Prostate gland (tissue), 2 donors: ENCODE results near the gene RNF128. TPM values are rescaled to one million over a fixed set of nuclear protein-coding genes. Genes with fewer than 3 reads are reported as not detected.

ENCODE experiments used
- DNase-seq: peaks from one replicate; pipeline ENCODE4 v3.0.0-alpha.2; 2019; ENCODE audit warnings: low spot score
- H3K27ac ChIP-seq, 2 donors: fragments of 200-600 bp; sonication (generic); 2 replicates each; pipeline ENCODE4 v1.5.1; 2017 to 2019
- H3K27me3 ChIP-seq: fragments of 200-600 bp; sonication (generic); replicated peaks from 2 replicates; pipeline ENCODE4 v1.5.1; 2019; ENCODE audit not compliant: insufficient read depth
- H3K36me3 ChIP-seq, 2 donors: fragments of 200-600 bp; sonication (generic); 1 replicate in 1 of 2; 2 replicates in 1 of 2; pipeline versions ENCODE4 v1.5.1 to v1.8.1; 2017 to 2019
- H3K4me1 ChIP-seq: fragments of 200-600 bp; sonication (generic); replicated peaks from 2 replicates; pipeline ENCODE4 v1.5.1; 2019
- H3K4me3 ChIP-seq, 2 donors: fragments of 200-600 bp; sonication (generic); 2 replicates each; pipeline ENCODE4 v1.5.1; 2017 to 2019
- H3K9me3 ChIP-seq: fragments of 200-600 bp; sonication (generic); 2 replicates; pipeline ENCODE4 v1.5.1; 2017
- CTCF ChIP-seq, 4 experiments: fragments of 200-600 bp in 2 of 4; fragments of 450-650 bp in 2 of 4; sonication (generic) in 2 of 4; IDR thresholded peaks; 1 replicate in 3 of 4; 2 replicates in 1 of 4; pipeline ENCODE4 v1.5.1; 2016 to 2019; ENCODE audit warnings: antibody characterized with exemption in 4 of 4, mild to moderate bottlenecking in 2 of 4, moderate library complexity in 2 of 4
- POLR2A ChIP-seq: fragments of 450-650 bp; IDR thresholded peaks from one replicate; pipeline ENCODE4 v1.6.1; 2016; ENCODE audit warnings: antibody characterized with exemption, mild to moderate bottlenecking
- POLR2AphosphoS5 ChIP-seq: sonication (generic); formaldehyde crosslinking; IDR thresholded peaks from one replicate; pipeline ENCODE4 v1.6.1; 2017; ENCODE audit warnings: antibody characterized with exemption
- WGBS: methylation state at CpG from one replicate; pipeline ENCODE4 v1.1.5; 2018; 5-methylcytosine and 5-hydroxymethylcytosine counted together
- intact Hi-C: fragments of 100-400 bp; cut with DNase I; formaldehyde crosslinking; loops from one replicate; pipeline ENCODE4 v1.14.2; 2022
- total RNA-seq, 2 donors: library from RNA; depleted of rRNA; stranded (reverse); fragments of >200 nt; gene quantifications; one replicate each; pipeline ENCODE4 v1.1.0, GENCODE V29; 2016

The RNF128 gene
- total RNA-seq, 2 donors from 2014 or later, result 1.9 to 10.5 TPM

GRCh38 chrX:106783716-106784115 is 57.2 kb downstream of the RNF128 start:
- H3K9me3 ChIP-seq, result no peaks in the 10 kb centered on the region
- H3K4me3 ChIP-seq, result no peak overlapping the region
- H3K27me3 ChIP-seq, result no peaks in the 10 kb centered on the region
- no peaks in the 10 kb centered on the region for H3K36me3 ChIP-seq
- no peak overlapping the region for H3K27ac ChIP-seq
- no peak for TF ChIP-seq CTCF (IDR thresholded peaks at IDR 0.05)
- TF ChIP-seq POLR2A, result no peak
- TF ChIP-seq POLR2AphosphoS5, result no peak
- intact Hi-C loops, result no loop called here
- 86% methylated on average over 7 of the region's 7 CpGs for WGBS
- H3K4me1 ChIP-seq, result no peaks in the 10 kb centered on the region
- DNase-seq, result no peak

- WGBS, result 6% methylated on average over 1 of the region's 1 CpG
- Histone ChIP-seq H3K36me3 (no peaks in the 10 kb centered on the region), H3K27ac (no peak overlapping the region), H3K27me3 (no peaks in the 10 kb centered on the region), H3K4me3 (no peak overlapping the region), H3K9me3 (no peaks in the 10 kb centered on the region), H3K4me1 (no peaks in the 10 kb centered on the region)
- DNase-seq, result no peak
- intact Hi-C loops, result no loop called here
- no peak for TF ChIP-seq POLR2AphosphoS5
- TF ChIP-seq CTCF (IDR thresholded peaks at IDR 0.05), result peak in 3 of 4 experiments; percentile 7 to 36 (median 23)
Measured at GRCh38 chrX:106791495-106791894, 65.0 kb downstream of the RNF128 start.

GRCh38 chrX:106802063-106802387 is 75.5 kb downstream of the RNF128 start:
- Histone ChIP-seq H3K27me3 (no peaks in the 10 kb centered on the region), H3K27ac (no peak overlapping the region), H3K9me3 (no peaks in the 10 kb centered on the region), H3K36me3 (no peaks in the 10 kb centered on the region), H3K4me3 (peak overlapping the region; percentile 46 to 50), H3K4me1 (no peaks in the 10 kb centered on the region)
- no peak for DNase-seq
- no peak for TF ChIP-seq CTCF (IDR thresholded peaks at IDR 0.05)
- TF ChIP-seq POLR2AphosphoS5, result no peak
- TF ChIP-seq POLR2A, result no peak
- intact Hi-C loops, result no loop called here
- WGBS, result 2% methylated on average over 11 of the region's 11 CpGs

GRCh38 chrX:106802388-106803275 is 76.1 kb downstream of the RNF128 start, which contains the start of gene TBC1D8B:
Gene TBC1D8B (plus strand): TSS chrX:106802673. CDS start chrX:106802854, 181 bp downstream.
- peak; percentile 84 for DNase-seq
- 0% methylated on average over 15 of the region's 36 CpGs for WGBS
- H3K4me3 ChIP-seq, result peak within 1 kb of the TSS; percentile 46 to 50
- H3K4me1 ChIP-seq, result no peaks in the 10 kb centered on the region
- TF ChIP-seq POLR2AphosphoS5 (peak; percentile 84), CTCF (IDR thresholded peaks at IDR 0.05) (no peak), POLR2A (peak; percentile 55)
- no peaks in the 10 kb centered on the region for H3K36me3 ChIP-seq
- H3K27me3 ChIP-seq, result no peaks in the 10 kb centered on the region
- H3K27ac ChIP-seq, result peak within 1 kb of the TSS; percentile 72 to 79
- H3K9me3 ChIP-seq, result no peaks in the 10 kb centered on the region
- intact Hi-C loops, result no loop called here
